HS-5 (cell line): ENCODE data around the gene TEX55.
"Not testable (repeated sequence)": the region's sequence is repeated elsewhere in the genome, so short reads cannot be mapped to it uniquely, and the experiment has no call there.

Experiments
- DNase-seq: peaks from one replicate; pipeline ENCODE4 v3.0.0-alpha.2; 2012; ENCODE audit warnings: low read depth

The TEX55 gene

GRCh38 chr3:119145500-119146167 is at the start of gene TEX55:
TEX55 (plus strand) TSS chr3:119146165; CDS start chr3:119146190, 25 bp downstream.
- DNase-seq = peak; percentile 23

- DNase-seq = no peak
These were observed 48.0 kb upstream of the TEX55 start for GRCh38 chr3:119098003-119098402.

GRCh38 chr3:119098619-119099222 is 47.2 kb upstream of the TEX55 start:
- peak; percentile 15 for DNase-seq

GRCh38 chr3:119099785-119100184 is 46.2 kb upstream of the TEX55 start:
- peak; percentile 15 for DNase-seq

- DNase-seq = no peak
These were observed 41.9 kb upstream of the TEX55 start for GRCh38 chr3:119104031-119104430.

- DNase-seq = not testable (repeated sequence)
These were observed 27.6 kb upstream of the TEX55 start for GRCh38 chr3:119118330-119118729.

GRCh38 chr3:119120480-119120879 is 25.5 kb upstream of the TEX55 start:
- no peak for DNase-seq

- no peak for DNase-seq
These were observed 23.6 kb upstream of the TEX55 start for GRCh38 chr3:119122350-119122749.

GRCh38 chr3:119125342-119125741 is 20.6 kb upstream of the TEX55 start:
- no peak for DNase-seq

GRCh38 chr3:119125742-119126504 is 20.0 kb upstream of the TEX55 start:
- DNase-seq = no peak

- not testable (repeated sequence) for DNase-seq
These were observed 15.7 kb upstream of the TEX55 start for GRCh38 chr3:119130291-119130690.

- DNase-seq = not testable (repeated sequence)
These were observed 13.7 kb upstream of the TEX55 start for GRCh38 chr3:119132291-119132690.

GRCh38 chr3:119139360-119139759 is 6.6 kb upstream of the TEX55 start:
- not testable (repeated sequence) for DNase-seq

- DNase-seq = no peak
These were observed 5.5 kb upstream of the TEX55 start for GRCh38 chr3:119140466-119140865.

GRCh38 chr3:119145128-119145499 is 851 bp upstream of the TEX55 start:
- no peak for DNase-seq

- no peak for DNase-seq
These were observed 812 bp downstream of the TEX55 start for GRCh38 chr3:119146578-119147375.

- DNase-seq = no peak
These were observed 1.5 kb downstream of the TEX55 start for GRCh38 chr3:119147494-119147893.

GRCh38 chr3:119148493-119149180 is 2.7 kb downstream of the TEX55 start:
- DNase-seq = peak; percentile 34

GRCh38 chr3:119149484-119149883 is 3.5 kb downstream of the TEX55 start:
- DNase-seq = peak; percentile 60

- DNase-seq = no peak
These were observed 10.9 kb downstream of the TEX55 start for GRCh38 chr3:119156868-119157267.

GRCh38 chr3:119157971-119158370 is 12.0 kb downstream of the TEX55 start:
- no peak for DNase-seq

GRCh38 chr3:119160361-119160760 is 14.4 kb downstream of the TEX55 start:
- DNase-seq = no peak
